ENCODE data around the gene SYDE2. TPM values are rescaled to one million over a fixed set of nuclear protein-coding genes. Genes with fewer than 3 reads are reported as not detected.
"Not testable (repeated sequence)": the region's sequence is repeated elsewhere in the genome, so short reads cannot be mapped to it uniquely, and the experiment has no call there.

SYDE2 gene
- total RNA-seq, 1 experiment from 2014 or later: not detected

GRCh38 chr1:85146972-85147359 is 53.9 kb downstream of the SYDE2 start:
- no peak overlapping the region for H3K27ac ChIP-seq (ENCODE audit: low read length)
- DNase-seq: no peak
- no peak overlapping the region for H3K4me3 ChIP-seq (ENCODE audit: low read length)
- H3K9me2 ChIP-seq (replicated peaks; ENCODE audit: insufficient read depth, low read length): no peaks in the 10 kb centered on the region
- H3K4me2 ChIP-seq (ENCODE audit: low read depth, low read length, poor library complexity, severe bottlenecking): no peak overlapping the region
- H3K4me1 ChIP-seq (ENCODE audit: low read length): peaks cover 5% of the 10 kb centered on the region
- H3K27me3 ChIP-seq (ENCODE audit: low read length): no peaks in the 10 kb centered on the region
- no peaks in the 10 kb centered on the region for H4K20me1 ChIP-seq (ENCODE audit: insufficient read depth, low read depth, low read length)
- no peaks in the 10 kb centered on the region for H3K36me3 ChIP-seq (ENCODE audit: insufficient read depth, low read length)
- no peaks in the 10 kb centered on the region for H3K79me2 ChIP-seq (ENCODE audit: low read length)
- H2AFZ ChIP-seq (ENCODE audit: low read length): no peak overlapping the region
- H3K9me3 ChIP-seq (ENCODE audit: low read length): no peaks in the 10 kb centered on the region
- no peak overlapping the region for H3K9ac ChIP-seq (ENCODE audit: low read length)

- H3K9ac ChIP-seq (ENCODE audit: low read length); H3K9me2 ChIP-seq (replicated peaks; ENCODE audit: insufficient read depth, low read length); H3K36me3 ChIP-seq (ENCODE audit: insufficient read depth, low read length); H3K4me2 ChIP-seq (ENCODE audit: low read depth, low read length, poor library complexity, severe bottlenecking); DNase-seq; H2AFZ ChIP-seq (ENCODE audit: low read length); H3K4me1 ChIP-seq (ENCODE audit: low read length); H3K9me3 ChIP-seq (ENCODE audit: low read length); H3K79me2 ChIP-seq (ENCODE audit: low read length); H3K4me3 ChIP-seq (ENCODE audit: low read length); H3K27me3 ChIP-seq (ENCODE audit: low read length); H4K20me1 ChIP-seq (ENCODE audit: insufficient read depth, low read depth, low read length); H3K27ac ChIP-seq (ENCODE audit: low read length): not testable (repeated sequence)
Measured at GRCh38 chr1:85146298-85146971, 54.4 kb downstream of the SYDE2 start.

- DNase-seq: no peak
- Histone ChIP-seq H2AFZ (ENCODE audit: low read length) (no peak overlapping the region), H3K9me2 (replicated peaks; ENCODE audit: insufficient read depth, low read length) (no peaks in the 10 kb centered on the region), H3K27me3 (ENCODE audit: low read length) (no peaks in the 10 kb centered on the region), H3K36me3 (ENCODE audit: insufficient read depth, low read length) (no peaks in the 10 kb centered on the region), H3K79me2 (ENCODE audit: low read length) (no peaks in the 10 kb centered on the region), H3K9me3 (ENCODE audit: low read length) (no peaks in the 10 kb centered on the region), H3K27ac (ENCODE audit: low read length) (no peak overlapping the region), H3K9ac (ENCODE audit: low read length) (no peak overlapping the region), H3K4me1 (ENCODE audit: low read length) (peaks cover 5% of the 10 kb centered on the region), H3K4me2 (ENCODE audit: low read depth, low read length, poor library complexity, severe bottlenecking) (no peak overlapping the region), H4K20me1 (ENCODE audit: insufficient read depth, low read depth, low read length) (no peaks in the 10 kb centered on the region), H3K4me3 (ENCODE audit: low read length) (no peak overlapping the region)
Measured at GRCh38 chr1:85144351-85144750, 56.5 kb downstream of the SYDE2 start.

GRCh38 chr1:85142753-85143152 is 58.1 kb downstream of the SYDE2 start:
- no peak overlapping the region for H2AFZ ChIP-seq (ENCODE audit: low read length)
- no peak overlapping the region for H3K27ac ChIP-seq (ENCODE audit: low read length)
- no peak overlapping the region for H3K9ac ChIP-seq (ENCODE audit: low read length)

GRCh38 chr1:85138439-85138838 is 62.4 kb downstream of the SYDE2 start:
- not testable (repeated sequence) for H3K27ac ChIP-seq (ENCODE audit: low read length); H3K36me3 ChIP-seq (ENCODE audit: insufficient read depth, low read length); H3K27me3 ChIP-seq (ENCODE audit: low read length); H3K4me3 ChIP-seq (ENCODE audit: low read length); H3K9me3 ChIP-seq (ENCODE audit: low read length); H4K20me1 ChIP-seq (ENCODE audit: insufficient read depth, low read depth, low read length); H3K4me1 ChIP-seq (ENCODE audit: low read length); H3K9me2 ChIP-seq (replicated peaks; ENCODE audit: insufficient read depth, low read length); H3K79me2 ChIP-seq (ENCODE audit: low read length); DNase-seq; H2AFZ ChIP-seq (ENCODE audit: low read length); H3K4me2 ChIP-seq (ENCODE audit: low read depth, low read length, poor library complexity, severe bottlenecking); H3K9ac ChIP-seq (ENCODE audit: low read length)

More at GRCh38 chr1:85142753-85143152, 58.1 kb downstream of the SYDE2 start:
- Histone ChIP-seq H3K4me3 (ENCODE audit: low read length) (no peak overlapping the region), H3K9me2 (replicated peaks; ENCODE audit: insufficient read depth, low read length) (no peaks in the 10 kb centered on the region), H3K9me3 (ENCODE audit: low read length) (no peaks in the 10 kb centered on the region), H3K79me2 (ENCODE audit: low read length) (no peaks in the 10 kb centered on the region), H4K20me1 (ENCODE audit: insufficient read depth, low read depth, low read length) (no peaks in the 10 kb centered on the region), H3K27me3 (ENCODE audit: low read length) (no peaks in the 10 kb centered on the region), H3K4me1 (ENCODE audit: low read length) (peaks cover 5% of the 10 kb centered on the region), H3K36me3 (ENCODE audit: insufficient read depth, low read length) (no peaks in the 10 kb centered on the region), H3K4me2 (ENCODE audit: low read depth, low read length, poor library complexity, severe bottlenecking) (no peak overlapping the region)
- DNase-seq: no peak

GRCh38 chr1:85137660-85138059 is 63.2 kb downstream of the SYDE2 start:
- Histone ChIP-seq H3K9ac (ENCODE audit: low read length) (no peak overlapping the region), H3K36me3 (ENCODE audit: insufficient read depth, low read length) (no peaks in the 10 kb centered on the region), H3K79me2 (ENCODE audit: low read length) (no peaks in the 10 kb centered on the region), H3K9me3 (ENCODE audit: low read length) (no peaks in the 10 kb centered on the region), H4K20me1 (ENCODE audit: insufficient read depth, low read depth, low read length) (no peaks in the 10 kb centered on the region), H3K4me1 (ENCODE audit: low read length) (no peaks in the 10 kb centered on the region), H3K9me2 (replicated peaks; ENCODE audit: insufficient read depth, low read length) (no peaks in the 10 kb centered on the region), H3K4me2 (ENCODE audit: low read depth, low read length, poor library complexity, severe bottlenecking) (no peak overlapping the region), H2AFZ (ENCODE audit: low read length) (no peak overlapping the region), H3K27ac (ENCODE audit: low read length) (no peak overlapping the region), H3K27me3 (ENCODE audit: low read length) (no peaks in the 10 kb centered on the region), H3K4me3 (ENCODE audit: low read length) (no peak overlapping the region)
- no peak for DNase-seq

GRCh38 chr1:85135392-85135798 is 65.4 kb downstream of the SYDE2 start:
- H3K27me3 ChIP-seq (ENCODE audit: low read length): no peaks in the 10 kb centered on the region
- H3K27ac ChIP-seq (ENCODE audit: low read length): no peak overlapping the region

GRCh38 chr1:85134583-85135391 is 66.0 kb downstream of the SYDE2 start:
- Histone ChIP-seq H4K20me1 (ENCODE audit: insufficient read depth, low read depth, low read length) (no peaks in the 10 kb centered on the region), H3K4me1 (ENCODE audit: low read length) (no peaks in the 10 kb centered on the region), H3K4me3 (ENCODE audit: low read length) (no peak overlapping the region), H3K4me2 (ENCODE audit: low read depth, low read length, poor library complexity, severe bottlenecking) (no peak overlapping the region), H2AFZ (ENCODE audit: low read length) (no peak overlapping the region), H3K27ac (ENCODE audit: low read length) (no peak overlapping the region), H3K9me3 (ENCODE audit: low read length) (no peaks in the 10 kb centered on the region), H3K9me2 (replicated peaks; ENCODE audit: insufficient read depth, low read length) (no peaks in the 10 kb centered on the region), H3K36me3 (ENCODE audit: insufficient read depth, low read length) (no peaks in the 10 kb centered on the region), H3K27me3 (ENCODE audit: low read length) (no peaks in the 10 kb centered on the region), H3K79me2 (ENCODE audit: low read length) (no peaks in the 10 kb centered on the region), H3K9ac (ENCODE audit: low read length) (no peak overlapping the region)
- DNase-seq: no peak

More at GRCh38 chr1:85135392-85135798, 65.4 kb downstream of the SYDE2 start:
- Histone ChIP-seq H3K79me2 (ENCODE audit: low read length) (no peaks in the 10 kb centered on the region), H3K9me2 (replicated peaks; ENCODE audit: insufficient read depth, low read length) (no peaks in the 10 kb centered on the region), H3K9me3 (ENCODE audit: low read length) (no peaks in the 10 kb centered on the region), H3K4me1 (ENCODE audit: low read length) (no peaks in the 10 kb centered on the region), H2AFZ (ENCODE audit: low read length) (no peak overlapping the region), H3K4me3 (ENCODE audit: low read length) (no peak overlapping the region), H4K20me1 (ENCODE audit: insufficient read depth, low read depth, low read length) (no peaks in the 10 kb centered on the region), H3K4me2 (ENCODE audit: low read depth, low read length, poor library complexity, severe bottlenecking) (no peak overlapping the region), H3K36me3 (ENCODE audit: insufficient read depth, low read length) (no peaks in the 10 kb centered on the region), H3K9ac (ENCODE audit: low read length) (no peak overlapping the region)
- DNase-seq: no peak

Data from Karpas-422 (cell line).